Endothelial cell of umbilical vein (primary cell): Measurements from ENCODE around the gene IL18. TPM values are rescaled to one million over a fixed set of nuclear protein-coding genes. Genes with fewer than 3 reads are reported as not detected.

ENCODE experiments used
- BruUV-seq: library from RNA; stranded (reverse); fragments of 400-500 nt; replicated peaks from 2 replicates; lab custom pipeline; 2021; lab: Mats Ljungman, UMichigan
- CTCF ChIA-PET: fragments of 300-600, 350-600 bp; sonication (Branson Sonifier 250); formaldehyde crosslinking; loops from one replicate; lab custom pipeline; 2021; ENCODE audit warnings: antibody characterized with exemption, inconsistent platforms; lab: Charles Lee
- POLR2A ChIA-PET: fragments of 300-600, 350-600 bp; sonication (Branson Sonifier 250); formaldehyde crosslinking; loops from one replicate; lab custom pipeline; 2021; ENCODE audit warnings: antibody characterized with exemption, inconsistent platforms; lab: Charles Lee
- DNase-seq: peaks from one replicate; pipeline ENCODE4 v3.0.0-alpha.2; 2011; ENCODE audit warnings: low read depth, low spot score
- FAIRE-seq: peaks from 2 replicates; lab custom pipeline; 2011; peaks lifted over from hg19 to GRCh38; lab: Jason Lieb, UNC
- H2AFZ ChIP-seq: 2 replicates; pipeline ENCODE4 v1.6.0; 2012; ENCODE audit warnings: low read depth, low read length, control low read depth, inconsistent platforms
- H3K27ac ChIP-seq: 2 replicates; pipeline ENCODE4 v1.5.1; 2011; ENCODE audit warnings: low read depth, mild to moderate bottlenecking, control low read depth, low read length, moderate library complexity; ENCODE audit not compliant: insufficient read depth
- H3K27me3 ChIP-seq, 2 experiments: 2 replicates each; pipeline versions ENCODE4 v1.6.0 to v1.6.1; 2011; ENCODE audit warnings: low read length in 2 of 2, mixed read lengths in 1 of 2; ENCODE audit not compliant: control insufficient read depth in 2 of 2, insufficient read depth in 2 of 2
- H3K36me3 ChIP-seq, 2 experiments: 2 replicates in 1 of 2; 3 replicates in 1 of 2; pipeline ENCODE4 v1.5.1; 2011; ENCODE audit warnings: low read length in 2 of 2, mild to moderate bottlenecking in 1 of 2, moderate library complexity in 1 of 2; ENCODE audit not compliant: control insufficient read depth in 2 of 2, insufficient read depth in 2 of 2; ENCODE audit errors: extremely low read depth in 1 of 2
- H3K4me1 ChIP-seq: 3 replicates; pipeline ENCODE4 v1.5.1; 2011; ENCODE audit warnings: mild to moderate bottlenecking, low read length; ENCODE audit not compliant: control insufficient read depth, insufficient read depth; ENCODE audit errors: extremely low read depth
- H3K4me2 ChIP-seq: 2 replicates; pipeline ENCODE4 v1.6.1; 2011; ENCODE audit warnings: low read length, control low read depth, mixed read lengths; ENCODE audit not compliant: insufficient read depth
- H3K4me3 ChIP-seq, 3 experiments: fragments of 200-600 bp in 1 of 3; sonication (generic), shearing (Covaris generic) in 1 of 3; replicated peaks in 1 of 3; 2 replicates each; pipeline ENCODE4 v1.5.1; 2011 to 2016; ENCODE audit warnings: control low read depth in 3 of 3, low read length in 3 of 3, mild to moderate bottlenecking in 2 of 3, inconsistent platforms in 1 of 3, low read depth in 1 of 3, moderate library complexity in 1 of 3; ENCODE audit not compliant: insufficient read depth in 1 of 3
- H3K79me2 ChIP-seq: 2 replicates; pipeline ENCODE4 v1.6.0; 2012; ENCODE audit warnings: low read length, inconsistent platforms; ENCODE audit not compliant: control insufficient read depth, insufficient read depth
- H3K9ac ChIP-seq: replicated peaks from 2 replicates; pipeline ENCODE3; 2011; ENCODE audit warnings: low read length, control low read depth; ENCODE audit not compliant: insufficient read depth; ENCODE audit errors: extremely low read depth
- H3K9me1 ChIP-seq: replicated peaks from 3 replicates; pipeline ENCODE4 v1.6.0; 2011; ENCODE audit warnings: mild to moderate bottlenecking, low read length; ENCODE audit not compliant: control insufficient read depth, insufficient read depth; ENCODE audit errors: extremely low read depth
- H3K9me3 ChIP-seq: replicated peaks from 2 replicates; pipeline ENCODE4 v1.5.1; 2012; ENCODE audit warnings: low read length, inconsistent platforms; ENCODE audit not compliant: control insufficient read depth, insufficient read depth
- H4K20me1 ChIP-seq: replicated peaks from 2 replicates; pipeline ENCODE3; 2011; ENCODE audit warnings: mild to moderate bottlenecking, low read length; ENCODE audit not compliant: control insufficient read depth, insufficient read depth; ENCODE audit errors: extremely low read depth
- EZH2 ChIP-seq: IDR thresholded peaks from 2 replicates; pipeline ENCODE4 v1.6.1; 2012; ENCODE audit warnings: borderline replicate concordance, low read depth, mild to moderate bottlenecking, moderate library complexity, low read length, inconsistent platforms; ENCODE audit not compliant: severe bottlenecking
- FOS ChIP-seq: IDR thresholded peaks from 2 replicates; pipeline ENCODE4 v1.6.1; 2011; ENCODE audit warnings: mild to moderate bottlenecking, low read length, moderate library complexity, borderline replicate concordance; ENCODE audit not compliant: insufficient read depth
- GATA2 ChIP-seq: IDR thresholded peaks from 2 replicates; pipeline ENCODE4 v1.7.0; 2011; ENCODE audit warnings: low read depth, mild to moderate bottlenecking, moderate library complexity, mixed read lengths, low read length; ENCODE audit not compliant: insufficient read length, insufficient read depth
- JUN ChIP-seq: IDR thresholded peaks from 2 replicates; pipeline ENCODE4 v1.6.1; 2011; ENCODE audit warnings: borderline replicate concordance, low read depth; ENCODE audit not compliant: insufficient read length, insufficient read depth
- MYC ChIP-seq: IDR thresholded peaks from one replicate; pipeline ENCODE4 v1.6.1; 2011; ENCODE audit warnings: mild to moderate bottlenecking, low read depth, low read length
- POLR2A ChIP-seq: IDR thresholded peaks from 2 replicates; pipeline ENCODE4 v1.6.1; 2012; ENCODE audit warnings: low read depth, mild to moderate bottlenecking, control low read depth, low read length
- POLR2AphosphoS5 ChIP-seq: IDR thresholded peaks from 2 replicates; pipeline ENCODE4 v1.6.1; 2012; ENCODE audit warnings: low read depth, mild to moderate bottlenecking, control low read depth, low read length, moderate library complexity; ENCODE audit not compliant: insufficient read depth
- dilution Hi-C: fragments of 300-500 bp; cut with MboI; formaldehyde crosslinking; loops from one replicate; pipeline ENCODE4 v1.15.0; 2019; ENCODE audit warnings: low sequenced_read_pairs; ENCODE audit not compliant: extremely low pct_ligation_motif_present
- intact Hi-C: fragments of 100-400 bp; cut with micrococcal nuclease; formaldehyde crosslinking; loops from one replicate; pipeline ENCODE4 v1.10.0; 2022
- polyA plus RNA-seq, 4 experiments: library from polyadenylated mRNA; depleted of rRNA in 3 of 4; stranded (reverse) in 3 of 4; unstranded in 1 of 4; fragments of >200 nt; gene quantifications; 2 replicates each; pipeline versions ENCODE4 v1.2.1 to v1.2.3, GENCODE V29; 2011 to 2012; ENCODE audit warnings: missing spikeins in 1 of 4
- total RNA-seq: library from RNA; stranded (reverse); gene quantifications from 2 replicates; pipeline ENCODE4 v1.2.3, GENCODE V29; 2021
- TF ChIP-seq, protein P1 (sequence below), 2 donors: IDR thresholded peaks; 1 replicate in 1 of 2; 2 replicates in 1 of 2; pipeline ENCODE4 v1.5.1; 2011; ENCODE audit warnings: low read length in 2 of 2, mild to moderate bottlenecking in 2 of 2, moderate library complexity in 2 of 2, control low read depth in 1 of 2, inconsistent platforms in 1 of 2, low read depth in 1 of 2; ENCODE audit not compliant: insufficient read depth in 1 of 2; ENCODE audit errors: extremely low read depth in 1 of 2
- TF ChIP-seq, protein P2 (sequence below): IDR thresholded peaks from 2 replicates; pipeline ENCODE4 v1.6.1; 2011; ENCODE audit not compliant: insufficient read depth, insufficient read length

The IL18 gene
- total and polyA plus RNA-seq, 2 donors (not counting 3 experiments of a cell fraction or from before 2014, with no cell fraction given) = 0.73 to 1.5 TPM

DNA sequence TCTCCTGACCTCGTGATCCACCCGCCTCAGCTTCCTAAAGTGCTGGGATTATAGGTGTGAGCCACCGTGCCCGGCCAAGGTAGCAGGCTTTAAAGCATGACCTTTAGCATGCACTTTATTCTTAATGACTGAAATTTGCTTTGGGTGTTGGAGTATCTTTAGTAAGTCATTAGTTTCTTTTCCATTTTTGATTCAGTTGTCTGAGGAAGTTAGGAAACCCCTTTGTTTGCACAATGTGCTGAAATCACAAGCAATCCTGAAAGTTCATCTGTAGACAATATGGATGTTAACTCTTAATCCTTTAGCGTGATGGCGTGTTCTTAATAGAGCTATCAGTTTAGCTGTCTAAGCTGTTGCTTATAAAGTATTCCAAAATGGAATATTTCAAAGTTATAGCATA is 60.4 kb downstream of the IL18 start:
- no TSS peak for BruUV-seq
- ChIA-PET POLR2A (no interaction called here), CTCF (interaction anchor here (4.4 kb wide), 1 partner anchor 10 kb away, joined by 34 read pairs; no protein-coding TSS in a partner anchor)
- Histone ChIP-seq H3K9me1 (no peaks in the 10 kb centered on the region), H3K27me3 (no peaks in the 10 kb centered on the region), H3K27ac (no peak overlapping the region), H3K36me3 (no peaks in the 10 kb centered on the region), H3K4me2 (no peak overlapping the region), H3K79me2 (no peaks in the 10 kb centered on the region), H3K9me3 (no peaks in the 10 kb centered on the region), H3K4me3 (no peak overlapping the region), H3K9ac (no peak overlapping the region), H4K20me1 (no peaks in the 10 kb centered on the region), H2AFZ (no peak overlapping the region), H3K4me1 (no peaks in the 10 kb centered on the region)
- TF ChIP-seq, protein P1, sequence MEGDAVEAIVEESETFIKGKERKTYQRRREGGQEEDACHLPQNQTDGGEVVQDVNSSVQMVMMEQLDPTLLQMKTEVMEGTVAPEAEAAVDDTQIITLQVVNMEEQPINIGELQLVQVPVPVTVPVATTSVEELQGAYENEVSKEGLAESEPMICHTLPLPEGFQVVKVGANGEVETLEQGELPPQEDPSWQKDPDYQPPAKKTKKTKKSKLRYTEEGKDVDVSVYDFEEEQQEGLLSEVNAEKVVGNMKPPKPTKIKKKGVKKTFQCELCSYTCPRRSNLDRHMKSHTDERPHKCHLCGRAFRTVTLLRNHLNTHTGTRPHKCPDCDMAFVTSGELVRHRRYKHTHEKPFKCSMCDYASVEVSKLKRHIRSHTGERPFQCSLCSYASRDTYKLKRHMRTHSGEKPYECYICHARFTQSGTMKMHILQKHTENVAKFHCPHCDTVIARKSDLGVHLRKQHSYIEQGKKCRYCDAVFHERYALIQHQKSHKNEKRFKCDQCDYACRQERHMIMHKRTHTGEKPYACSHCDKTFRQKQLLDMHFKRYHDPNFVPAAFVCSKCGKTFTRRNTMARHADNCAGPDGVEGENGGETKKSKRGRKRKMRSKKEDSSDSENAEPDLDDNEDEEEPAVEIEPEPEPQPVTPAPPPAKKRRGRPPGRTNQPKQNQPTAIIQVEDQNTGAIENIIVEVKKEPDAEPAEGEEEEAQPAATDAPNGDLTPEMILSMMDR (IDR thresholded peaks at IDR 0.05; ENCODE audit: extremely low read depth in 1 of 2, insufficient read depth in 1 of 2, low read depth in 1 of 2, low read length in 2 of 2) = no peak
- TF ChIP-seq EZH2 (no peak), POLR2A (no peak), JUN (no peak), POLR2AphosphoS5 (no peak), MYC (no peak), FOS (no peak), GATA2 (no peak)
- TF ChIP-seq, protein P2, sequence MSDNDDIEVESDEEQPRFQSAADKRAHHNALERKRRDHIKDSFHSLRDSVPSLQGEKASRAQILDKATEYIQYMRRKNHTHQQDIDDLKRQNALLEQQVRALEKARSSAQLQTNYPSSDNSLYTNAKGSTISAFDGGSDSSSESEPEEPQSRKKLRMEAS = no peak
- DNase-seq = no peak
- FAIRE-seq = no peak
- dilution Hi-C loops = no loop called here
- intact Hi-C loops = no loop called here
